GM12873 (cell line): ENCODE data around the gene GPATCH11.

Experiments
- TF ChIP-seq, protein P1 (sequence below): IDR thresholded peaks from 2 replicates; pipeline ENCODE4 v1.5.1; 2012; ENCODE audit warnings: low read depth, mild to moderate bottlenecking, moderate library complexity, low read length, control low read depth; ENCODE audit not compliant: insufficient read depth; ENCODE audit errors: missing control alignments

GPATCH11 gene

DNA sequence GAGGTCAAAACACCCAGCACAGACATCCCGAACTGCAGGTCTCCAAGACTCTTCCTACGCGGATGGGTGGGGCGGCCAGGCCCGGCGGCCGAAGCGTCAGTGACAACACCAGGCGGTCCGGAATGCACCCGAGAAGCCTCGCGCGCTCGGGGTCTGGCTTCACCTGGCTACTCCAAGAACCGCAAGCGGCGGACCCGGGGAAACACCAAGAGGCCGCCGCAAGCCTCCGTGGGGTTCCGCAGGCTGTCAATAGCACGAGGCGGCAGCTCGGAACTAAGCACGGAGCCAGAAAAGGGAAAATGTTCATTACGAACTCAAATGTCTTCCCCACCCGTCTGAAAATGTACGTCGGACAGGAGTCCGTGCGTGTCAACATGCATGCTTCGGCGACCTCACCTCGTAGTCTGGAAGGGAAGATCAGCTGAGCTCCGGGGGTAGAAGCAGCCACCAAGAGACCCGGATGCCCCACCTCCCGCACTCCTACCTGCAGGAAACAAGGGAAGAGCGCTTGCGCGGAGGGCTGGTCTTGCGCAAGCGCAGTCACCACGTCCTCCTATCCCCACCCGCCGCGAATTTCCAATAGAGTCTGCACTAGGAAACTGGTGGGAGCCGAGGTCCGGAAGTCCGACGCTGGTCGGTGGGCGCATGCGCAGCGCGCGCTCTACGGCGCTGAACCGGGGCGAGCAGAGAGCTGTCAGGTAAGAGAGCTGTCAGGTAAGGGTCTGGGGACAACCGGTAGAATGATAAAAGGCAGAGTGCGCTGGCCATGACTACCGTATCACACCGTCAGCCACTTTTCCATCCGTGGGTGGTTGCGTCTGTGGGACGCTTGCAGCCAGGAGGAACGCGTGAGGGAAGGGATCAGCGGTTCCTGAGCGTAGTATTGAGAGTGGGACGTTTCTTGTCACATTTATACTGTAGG is at the start of gene GPATCH11, which contains the start of gene HEATR5B:
TSS of gene GPATCH11 (plus strand) at position 646 of the 922 bp plus-strand sequence. CDS start 3,864 bp downstream, outside the sequence.
TSS of gene HEATR5B (minus strand) at position 500 of the 922 bp plus-strand sequence. CDS start 958 bp downstream, outside the sequence.
- TF ChIP-seq, protein P1, sequence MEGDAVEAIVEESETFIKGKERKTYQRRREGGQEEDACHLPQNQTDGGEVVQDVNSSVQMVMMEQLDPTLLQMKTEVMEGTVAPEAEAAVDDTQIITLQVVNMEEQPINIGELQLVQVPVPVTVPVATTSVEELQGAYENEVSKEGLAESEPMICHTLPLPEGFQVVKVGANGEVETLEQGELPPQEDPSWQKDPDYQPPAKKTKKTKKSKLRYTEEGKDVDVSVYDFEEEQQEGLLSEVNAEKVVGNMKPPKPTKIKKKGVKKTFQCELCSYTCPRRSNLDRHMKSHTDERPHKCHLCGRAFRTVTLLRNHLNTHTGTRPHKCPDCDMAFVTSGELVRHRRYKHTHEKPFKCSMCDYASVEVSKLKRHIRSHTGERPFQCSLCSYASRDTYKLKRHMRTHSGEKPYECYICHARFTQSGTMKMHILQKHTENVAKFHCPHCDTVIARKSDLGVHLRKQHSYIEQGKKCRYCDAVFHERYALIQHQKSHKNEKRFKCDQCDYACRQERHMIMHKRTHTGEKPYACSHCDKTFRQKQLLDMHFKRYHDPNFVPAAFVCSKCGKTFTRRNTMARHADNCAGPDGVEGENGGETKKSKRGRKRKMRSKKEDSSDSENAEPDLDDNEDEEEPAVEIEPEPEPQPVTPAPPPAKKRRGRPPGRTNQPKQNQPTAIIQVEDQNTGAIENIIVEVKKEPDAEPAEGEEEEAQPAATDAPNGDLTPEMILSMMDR: no peak

DNA sequence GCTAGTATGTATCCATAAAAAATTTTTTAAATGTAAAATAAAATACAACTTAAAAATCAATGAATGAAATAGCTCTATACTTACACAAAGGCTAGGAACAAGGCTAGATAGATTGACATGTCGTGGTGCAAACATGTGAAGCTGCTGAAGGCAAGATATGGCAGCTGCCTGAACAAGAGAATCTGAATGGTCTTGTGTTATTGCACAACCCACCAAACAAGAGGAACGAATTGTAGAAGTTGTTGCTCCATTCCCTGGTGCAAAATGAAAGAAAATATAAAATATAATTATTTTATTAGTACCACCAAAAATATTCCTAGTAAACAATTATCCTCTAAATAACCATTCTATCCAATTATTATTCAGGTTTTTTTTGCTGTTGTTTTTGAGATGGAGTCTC is 46.5 kb upstream of the GPATCH11 start:
- TF ChIP-seq, protein P1: no peak

DNA sequence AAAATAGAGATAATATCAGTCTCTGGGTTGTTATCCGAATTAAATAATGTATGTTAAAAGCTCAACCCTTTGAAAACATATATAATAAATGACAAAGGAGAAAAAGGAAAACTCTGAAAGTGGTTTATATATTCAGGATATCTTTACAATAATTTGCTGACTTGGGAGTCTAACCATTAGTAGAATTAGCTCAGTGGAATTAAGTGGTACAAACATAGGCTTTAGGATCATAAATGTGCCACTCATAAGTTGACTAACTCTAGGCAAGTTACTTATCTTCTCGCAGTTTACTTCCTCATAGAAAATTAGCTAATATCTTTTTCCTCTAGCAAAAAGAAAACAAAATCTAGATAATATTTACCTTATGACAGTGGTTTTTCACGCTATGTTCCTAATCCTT is 44.7 kb upstream of the GPATCH11 start:
- TF ChIP-seq, protein P1: no peak

DNA sequence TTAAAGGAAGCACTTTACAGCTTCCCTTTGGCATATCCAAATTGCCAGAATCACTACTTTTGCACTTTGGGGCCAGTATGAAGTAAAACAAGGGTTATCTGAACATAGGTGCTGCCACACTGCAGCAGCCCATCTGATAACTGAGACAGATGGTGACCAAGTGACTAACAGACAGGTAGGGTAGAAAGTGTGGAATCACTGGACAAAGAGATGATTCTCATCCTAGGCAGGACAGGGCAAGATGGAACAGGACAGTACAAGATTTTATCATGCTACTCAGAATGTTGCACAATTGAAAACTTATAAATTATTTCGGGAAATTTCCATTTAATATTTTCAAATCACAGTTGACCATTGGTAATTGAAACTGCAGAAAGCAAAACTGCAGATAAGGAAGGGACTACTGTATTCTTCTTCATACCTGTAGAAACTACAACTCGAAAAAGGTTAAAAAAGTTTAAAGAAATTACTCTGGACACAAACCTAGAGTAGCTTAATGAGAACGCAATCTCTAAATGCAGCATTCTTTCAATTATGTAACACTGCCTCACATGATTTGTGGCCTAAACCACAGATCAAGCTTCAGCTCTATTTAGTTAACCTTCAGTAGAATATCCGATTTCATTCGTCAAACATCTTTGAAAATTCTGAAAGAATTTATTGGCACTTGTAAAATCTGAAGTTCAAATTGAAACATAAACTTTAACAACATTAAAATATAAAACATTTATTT is 31.6 kb upstream of the GPATCH11 start:
- TF ChIP-seq, protein P1: no peak

DNA sequence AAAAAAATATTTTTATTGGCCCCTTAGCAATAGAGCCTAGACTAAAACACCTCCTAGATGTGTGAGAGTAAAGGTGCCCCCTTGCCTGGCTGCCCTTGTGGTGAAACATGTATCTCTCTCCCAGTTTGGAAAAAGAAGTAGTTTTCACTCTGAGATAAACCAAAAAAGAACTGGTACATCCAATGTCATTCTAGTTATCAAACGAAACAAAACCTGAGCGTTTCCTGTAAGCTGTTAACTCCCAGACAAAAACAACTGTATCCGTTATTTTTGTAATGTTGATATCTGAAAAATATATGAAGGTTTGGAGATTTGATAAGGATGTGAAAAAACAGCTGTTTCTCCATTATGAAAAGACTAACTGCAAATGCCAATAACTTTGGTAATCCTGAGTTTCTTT is 24.5 kb upstream of the GPATCH11 start:
- TF ChIP-seq, protein P1: no peak

DNA sequence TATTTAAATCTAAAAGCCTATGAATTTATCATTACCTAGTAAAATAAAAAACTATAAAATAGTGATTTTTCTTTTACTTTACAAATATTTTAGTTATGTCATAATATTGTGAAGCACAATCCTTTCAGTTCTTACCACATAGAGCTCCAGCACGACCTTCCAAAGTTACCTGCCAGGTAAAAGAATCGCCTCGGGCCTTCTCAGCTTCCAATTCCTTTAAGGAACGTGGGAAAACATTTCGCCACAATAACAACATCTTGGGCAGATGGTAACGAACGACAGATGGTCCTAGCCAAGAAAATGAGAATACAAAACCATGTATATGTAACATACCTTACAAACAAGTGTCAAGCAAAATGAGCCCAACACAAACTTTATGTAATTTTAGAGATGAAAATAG is 23.9 kb upstream of the GPATCH11 start:
- TF ChIP-seq, protein P1: no peak
